HEK293 (cell line): Measurements from ENCODE around the gene CDC42BPA.

ENCODE experiments used
- CTCF ChIA-PET: fragments of 350-600 bp; formaldehyde crosslinking; extraction: SDS; loops from one replicate; lab custom pipeline; 2021; ENCODE audit warnings: antibody characterized with exemption; lab: Yijun Ruan, JAX
- POLR2A ChIA-PET: fragments of 300-600 bp; formaldehyde crosslinking; extraction: SDS; loops from one replicate; lab custom pipeline; 2020; ENCODE audit warnings: antibody characterized with exemption, inconsistent platforms; lab: Yijun Ruan, JAX
- H3K27ac ChIP-seq: fragments of 200-500 bp; sonication (Bioruptor generic); 2 replicates; pipeline ENCODE4 v1.5.1; 2014; ENCODE audit warnings: low read depth, low read length, control low read depth, inconsistent platforms; ENCODE audit errors: extremely low read depth
- H3K36me3 ChIP-seq, 2 experiments: fragments of 200-500 bp in 1 of 2; sonication (Bioruptor generic) in 1 of 2; 1 replicate in 1 of 2; 2 replicates in 1 of 2; pipeline ENCODE4 v1.5.1; 2014 to 2017; ENCODE audit warnings: inconsistent platforms in 2 of 2, low read length in 2 of 2; ENCODE audit not compliant: control insufficient read depth in 2 of 2, insufficient read depth in 1 of 2
- H3K4me1 ChIP-seq: fragments of 200-500 bp; sonication (Bioruptor generic); 2 replicates; pipeline ENCODE4 v1.5.1; 2014; ENCODE audit warnings: mild to moderate bottlenecking, low read length, inconsistent platforms; ENCODE audit not compliant: control insufficient read depth, insufficient read depth
- H3K4me3 ChIP-seq: 2 replicates; pipeline ENCODE4 v1.5.1; 2011; ENCODE audit warnings: low read depth, mild to moderate bottlenecking, control low read depth, low read length, moderate library complexity
- H3K9me3 ChIP-seq: fragments of 200-500 bp; sonication (Bioruptor generic); 2 replicates; pipeline ENCODE4 v1.5.1; 2014; ENCODE audit warnings: low read depth, low read length, inconsistent platforms; ENCODE audit not compliant: control insufficient read depth, insufficient read depth
- BCL11A ChIP-seq: fragments of 450-650 bp; formaldehyde crosslinking; IDR thresholded peaks from 2 replicates; pipeline ENCODE4 v1.5.1; 2016; ENCODE audit warnings: low read depth, missing biosample characterization, missing genetic modification characterization
- MEIS1 ChIP-seq: sonication (generic); formaldehyde crosslinking; IDR thresholded peaks from 2 replicates; pipeline ENCODE4 v1.8.1; 2022; ENCODE audit warnings: missing genetic modification reagents, mild to moderate bottlenecking, borderline replicate concordance
- MZF1 ChIP-seq: fragments of 450-650 bp; formaldehyde crosslinking; IDR thresholded peaks from 2 replicates; pipeline ENCODE4 v1.5.1; 2017; ENCODE audit warnings: missing biosample characterization, missing genetic modification characterization, borderline replicate concordance
- REPIN1 ChIP-seq: fragments of 450-650 bp; formaldehyde crosslinking; IDR thresholded peaks from 2 replicates; pipeline ENCODE4 v1.5.1; 2017; ENCODE audit warnings: missing biosample characterization, missing genetic modification characterization, low read depth
- SP3 ChIP-seq: fragments of 450-650 bp; formaldehyde crosslinking; IDR thresholded peaks from 2 replicates; pipeline ENCODE4 v1.5.1; 2016; ENCODE audit warnings: missing biosample characterization, missing genetic modification characterization
- YY2 ChIP-seq: fragments of 450-650 bp; formaldehyde crosslinking; IDR thresholded peaks from 2 replicates; pipeline ENCODE4 v1.5.1; 2016; ENCODE audit warnings: missing biosample characterization, missing genetic modification characterization
- ZNF10 ChIP-seq: fragments of 450-650 bp; formaldehyde crosslinking; IDR thresholded peaks from 2 replicates; pipeline ENCODE4 v1.5.1; 2017; ENCODE audit warnings: missing biosample characterization, missing genetic modification characterization
- ZNF132 ChIP-seq: fragments of 450-650 bp; formaldehyde crosslinking; IDR thresholded peaks from 2 replicates; pipeline ENCODE4 v1.5.1; 2017; ENCODE audit warnings: missing biosample characterization, missing genetic modification characterization, borderline replicate concordance
- ZNF157 ChIP-seq: fragments of 450-650 bp; formaldehyde crosslinking; IDR thresholded peaks from 2 replicates; pipeline ENCODE4 v1.5.1; 2016; ENCODE audit warnings: missing biosample characterization, missing genetic modification characterization
- ZNF16 ChIP-seq: fragments of 450-650 bp; formaldehyde crosslinking; IDR thresholded peaks from 2 replicates; pipeline ENCODE4 v1.5.1; 2016; ENCODE audit warnings: low read depth, missing biosample characterization, missing genetic modification characterization
- ZNF175 ChIP-seq: fragments of 450-650 bp; formaldehyde crosslinking; IDR thresholded peaks from 2 replicates; pipeline ENCODE4 v1.5.1; 2016; ENCODE audit warnings: missing biosample characterization, missing genetic modification characterization
- ZNF184 ChIP-seq: fragments of 450-650 bp; IDR thresholded peaks from 2 replicates; pipeline ENCODE4 v1.5.1; 2018; ENCODE audit warnings: missing biosample characterization, mild to moderate bottlenecking, missing genetic modification characterization
- ZNF202 ChIP-seq: fragments of 450-650 bp; formaldehyde crosslinking; IDR thresholded peaks from 2 replicates; pipeline ENCODE4 v1.5.1; 2016; ENCODE audit warnings: missing biosample characterization, missing genetic modification characterization, borderline replicate concordance
- ZNF335 ChIP-seq: fragments of 450-650 bp; formaldehyde crosslinking; conservative IDR thresholded peaks from 2 replicates; pipeline ENCODE4 v1.5.1; 2016; ENCODE audit warnings: missing biosample characterization, missing genetic modification characterization
- ZNF354C ChIP-seq: fragments of 450-650 bp; formaldehyde crosslinking; IDR thresholded peaks from 2 replicates; pipeline ENCODE4 v1.5.1; 2016; ENCODE audit warnings: missing biosample characterization, missing genetic modification characterization, low read depth, borderline replicate concordance
- ZNF391 ChIP-seq: fragments of 450-650 bp; formaldehyde crosslinking; IDR thresholded peaks from 2 replicates; pipeline ENCODE4 v1.5.1; 2016; ENCODE audit warnings: low read depth, missing biosample characterization, missing genetic modification characterization, borderline replicate concordance
- ZNF626 ChIP-seq: fragments of 450-650 bp; sonication (Bioruptor Pico); formaldehyde crosslinking; IDR thresholded peaks from 2 replicates; pipeline ENCODE4 v1.5.1; 2018; ENCODE audit warnings: missing biosample characterization, missing genetic modification characterization, inconsistent platforms
- ZNF777 ChIP-seq: fragments of 450-650 bp; formaldehyde crosslinking; IDR thresholded peaks from 2 replicates; pipeline ENCODE4 v1.5.1; 2017; ENCODE audit warnings: missing biosample characterization, missing genetic modification characterization, borderline replicate concordance
- ZXDB ChIP-seq: fragments of 450-650 bp; formaldehyde crosslinking; IDR thresholded peaks from 2 replicates; pipeline ENCODE4 v1.5.1; 2016; ENCODE audit warnings: missing biosample characterization, missing genetic modification characterization
- TF ChIP-seq, protein P1 (sequence below): IDR thresholded peaks from 2 replicates; pipeline ENCODE4 v1.6.1; 2011; ENCODE audit warnings: mild to moderate bottlenecking, low read depth, low read length, borderline replicate concordance
- TF ChIP-seq, protein P2 (sequence below): fragments of 450-650 bp; formaldehyde crosslinking; IDR thresholded peaks from 2 replicates; pipeline ENCODE4 v1.5.1; 2016; ENCODE audit warnings: missing biosample characterization, missing genetic modification characterization
- TF ChIP-seq, protein P3 (sequence below): fragments of 450-650 bp; formaldehyde crosslinking; IDR thresholded peaks from 2 replicates; pipeline ENCODE4 v1.5.1; 2017; ENCODE audit warnings: missing biosample characterization, missing genetic modification characterization

The CDC42BPA gene

DNA sequence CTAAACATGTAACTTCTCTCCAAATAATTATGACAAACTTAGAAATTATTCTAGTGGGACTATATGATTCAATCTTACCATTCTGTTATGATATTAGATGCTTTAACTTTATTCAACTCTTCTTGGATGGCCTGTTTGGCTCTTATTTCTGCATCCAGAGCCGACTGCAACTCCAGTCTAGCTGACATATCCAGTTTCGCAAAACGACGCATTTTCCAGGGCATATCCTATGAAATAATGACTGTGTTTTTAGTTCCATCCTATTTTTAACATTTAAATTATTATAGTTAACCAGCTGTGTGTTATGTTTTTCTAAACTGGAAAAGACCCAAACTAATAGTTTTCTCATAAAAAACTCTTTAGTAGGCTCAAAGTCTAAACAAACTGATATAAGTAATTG is 244.5 kb downstream of the CDC42BPA start:
- POLR2A ChIA-PET: no interaction called here
- peaks cover 15% of the 10 kb centered on the region; the same call in 1 of the 2 replicates for H3K4me1 ChIP-seq
- H3K27ac ChIP-seq: no peak overlapping the region
- H3K4me3 ChIP-seq: no peak overlapping the region
- no peak for TF ChIP-seq ZXDB (tag by site-specific recombination)
- no peak for TF ChIP-seq ZNF626 (tag by site-specific recombination)
- no peak for TF ChIP-seq ZNF157 (tag by site-specific recombination)
- no peak for TF ChIP-seq ZNF354C (tag by site-specific recombination)
- no peak for TF ChIP-seq ZNF16
- no peak for TF ChIP-seq ZNF202 (tag by site-specific recombination)
- TF ChIP-seq ZNF175 (tag by site-specific recombination): no peak
- TF ChIP-seq, protein P1, sequence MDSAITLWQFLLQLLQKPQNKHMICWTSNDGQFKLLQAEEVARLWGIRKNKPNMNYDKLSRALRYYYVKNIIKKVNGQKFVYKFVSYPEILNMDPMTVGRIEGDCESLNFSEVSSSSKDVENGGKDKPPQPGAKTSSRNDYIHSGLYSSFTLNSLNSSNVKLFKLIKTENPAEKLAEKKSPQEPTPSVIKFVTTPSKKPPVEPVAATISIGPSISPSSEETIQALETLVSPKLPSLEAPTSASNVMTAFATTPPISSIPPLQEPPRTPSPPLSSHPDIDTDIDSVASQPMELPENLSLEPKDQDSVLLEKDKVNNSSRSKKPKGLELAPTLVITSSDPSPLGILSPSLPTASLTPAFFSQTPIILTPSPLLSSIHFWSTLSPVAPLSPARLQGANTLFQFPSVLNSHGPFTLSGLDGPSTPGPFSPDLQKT: no peak
- no peak for TF ChIP-seq YY2
- TF ChIP-seq ZNF132 (tag by site-specific recombination): no peak
- TF ChIP-seq ZNF335 (tag by site-specific recombination): no peak
- no peak for TF ChIP-seq ZNF10 (tag by site-specific recombination)
- no peak for TF ChIP-seq BCL11A (tag by site-specific recombination)
- TF ChIP-seq REPIN1 (tag by site-specific recombination): no peak
- TF ChIP-seq ZNF184: no peak
- no peak for TF ChIP-seq ZNF777 (tag by site-specific recombination)
- TF ChIP-seq, protein P2, sequence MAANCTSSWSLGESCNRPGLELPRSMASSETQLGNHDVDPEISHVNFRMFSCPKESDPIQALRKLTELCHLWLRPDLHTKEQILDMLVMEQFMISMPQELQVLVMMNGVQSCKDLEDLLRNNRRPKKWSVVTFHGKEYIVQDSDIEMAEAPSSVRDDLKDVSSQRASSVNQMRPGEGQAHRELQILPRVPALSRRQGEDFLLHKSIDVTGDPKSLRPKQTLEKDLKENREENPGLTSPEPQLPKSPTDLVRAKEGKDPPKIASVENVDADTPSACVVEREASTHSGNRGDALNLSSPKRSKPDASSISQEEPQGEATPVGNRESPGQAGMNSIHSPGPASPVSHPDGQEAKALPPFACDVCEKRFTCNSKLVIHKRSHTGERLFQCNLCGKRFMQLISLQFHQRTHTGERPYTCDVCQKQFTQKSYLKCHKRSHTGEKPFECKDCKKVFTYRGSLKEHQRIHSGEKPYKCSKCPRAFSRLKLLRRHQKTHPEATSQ: no peak
- TF ChIP-seq MZF1 (tag by site-specific recombination): no peak
- no peak for TF ChIP-seq ZNF391 (tag by site-specific recombination)
- TF ChIP-seq SP3: no peak
- TF ChIP-seq, all 188 proteins: peak for 0
- H3K9me3 ChIP-seq: no peaks in the 10 kb centered on the region
- CTCF ChIA-PET: interaction anchor here (0.7 to 1.3 kb wide), 2 partner anchors 159 to 448 kb away, joined by 3 to 5 read pairs; no protein-coding TSS in a partner anchor
- peaks cover under 1 to 3% of the 10 kb centered on the region in 2 experiments; a peak in 2 of 3 replicates for H3K36me3 ChIP-seq

DNA sequence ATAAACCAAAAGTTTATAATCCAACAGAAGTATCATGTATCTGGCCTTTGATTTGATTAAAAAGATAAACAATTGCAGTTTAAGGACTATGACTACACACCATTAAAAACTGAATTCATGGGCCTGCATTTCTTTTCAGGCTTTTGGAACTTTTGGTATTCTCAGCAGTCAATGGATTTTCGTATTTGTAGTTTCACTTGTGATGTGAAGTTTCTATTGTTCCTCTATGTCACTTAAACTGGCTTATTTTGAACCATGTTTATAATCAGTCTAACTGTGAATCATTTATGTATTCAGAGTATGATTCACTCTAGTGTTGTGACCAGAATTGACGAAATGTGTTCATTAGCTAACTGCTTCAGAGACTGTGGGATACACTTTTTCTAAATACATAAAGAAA is 245.3 kb downstream of the CDC42BPA start:
- Histone ChIP-seq H3K4me3 (no peak overlapping the region), H3K27ac (no peak overlapping the region), H3K4me1 (peaks cover 15% of the 10 kb centered on the region; the same call in 1 of the 2 replicates), H3K36me3 (peaks cover 3 to 5% of the 10 kb centered on the region in 2 experiments; a peak in 2 of 3 replicates), H3K9me3 (no peaks in the 10 kb centered on the region)
- CTCF ChIA-PET: interaction anchor here (0.6 to 1.3 kb wide), 3 partner anchors 427 to 584 kb away, joined by 3 to 5 read pairs (median 3); no protein-coding TSS in a partner anchor
- POLR2A ChIA-PET: no interaction called here
- TF ChIP-seq MEIS1 (CRISPR knock-in tag): no peak
- TF ChIP-seq, protein P3, sequence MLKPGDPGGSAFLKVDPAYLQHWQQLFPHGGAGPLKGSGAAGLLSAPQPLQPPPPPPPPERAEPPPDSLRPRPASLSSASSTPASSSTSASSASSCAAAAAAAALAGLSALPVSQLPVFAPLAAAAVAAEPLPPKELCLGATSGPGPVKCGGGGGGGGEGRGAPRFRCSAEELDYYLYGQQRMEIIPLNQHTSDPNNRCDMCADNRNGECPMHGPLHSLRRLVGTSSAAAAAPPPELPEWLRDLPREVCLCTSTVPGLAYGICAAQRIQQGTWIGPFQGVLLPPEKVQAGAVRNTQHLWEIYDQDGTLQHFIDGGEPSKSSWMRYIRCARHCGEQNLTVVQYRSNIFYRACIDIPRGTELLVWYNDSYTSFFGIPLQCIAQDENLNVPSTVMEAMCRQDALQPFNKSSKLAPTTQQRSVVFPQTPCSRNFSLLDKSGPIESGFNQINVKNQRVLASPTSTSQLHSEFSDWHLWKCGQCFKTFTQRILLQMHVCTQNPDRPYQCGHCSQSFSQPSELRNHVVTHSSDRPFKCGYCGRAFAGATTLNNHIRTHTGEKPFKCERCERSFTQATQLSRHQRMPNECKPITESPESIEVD (tag by site-specific recombination): peak; percentile 61
